ENCODE data around the gene NUF2.
A peak's percentile ranks its signal among the peaks of the same experiment; 100 is the strongest.
"Not testable (repeated sequence)": the region's sequence is repeated elsewhere in the genome, so short reads cannot be mapped to it uniquely, and the experiment has no call there.

Gene NUF2

GRCh38 chr1:163337631-163338030 is 15.9 kb downstream of the NUF2 start:
- no peak for DNase-seq

DNA sequence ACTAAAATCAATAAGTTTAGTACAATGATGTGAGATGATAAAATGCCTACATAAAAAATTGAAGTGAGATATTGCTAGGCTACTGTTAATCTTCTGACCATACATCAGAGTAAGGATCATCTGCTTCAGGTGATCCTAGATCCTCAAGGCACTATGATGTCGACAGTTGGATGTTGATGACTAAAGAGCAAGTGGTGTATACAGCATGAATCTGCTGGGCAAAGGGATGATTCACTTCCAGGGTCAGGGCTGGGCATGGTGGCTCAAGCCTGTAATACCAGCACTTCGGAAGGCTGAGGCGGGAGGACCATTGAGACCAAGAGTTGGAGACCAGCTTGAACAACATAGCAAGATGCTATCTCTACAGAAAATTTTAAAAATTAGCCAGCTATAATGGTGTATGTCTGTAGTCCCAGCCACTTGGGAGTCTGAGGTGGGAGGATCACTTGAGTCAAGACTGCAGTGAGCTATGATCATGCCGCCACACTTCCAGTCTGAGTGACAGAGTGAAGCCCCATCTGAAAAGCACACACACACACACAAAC is 24.6 kb downstream of the NUF2 start:
- DNase-seq, result no peak

DNA sequence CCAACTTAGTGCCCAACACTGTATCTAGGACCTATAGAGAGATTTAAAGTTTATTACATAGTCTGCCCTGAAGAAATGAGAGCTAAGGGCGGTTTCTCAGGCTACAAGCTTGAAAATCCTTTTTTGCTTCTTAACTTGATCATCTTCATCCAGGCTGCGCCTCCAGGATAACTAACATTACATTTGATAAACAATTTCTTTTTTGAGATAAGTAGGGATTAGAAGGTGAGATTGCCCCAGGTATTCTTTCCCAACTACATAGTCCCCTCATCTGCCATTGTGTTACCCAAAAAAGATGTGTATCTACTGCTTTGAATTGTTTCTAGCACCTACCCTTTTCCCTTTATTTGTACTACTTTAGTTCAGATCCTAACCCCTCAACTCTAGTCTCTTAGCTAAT is 25.4 kb downstream of the NUF2 start:
- DNase-seq, result no peak

DNA sequence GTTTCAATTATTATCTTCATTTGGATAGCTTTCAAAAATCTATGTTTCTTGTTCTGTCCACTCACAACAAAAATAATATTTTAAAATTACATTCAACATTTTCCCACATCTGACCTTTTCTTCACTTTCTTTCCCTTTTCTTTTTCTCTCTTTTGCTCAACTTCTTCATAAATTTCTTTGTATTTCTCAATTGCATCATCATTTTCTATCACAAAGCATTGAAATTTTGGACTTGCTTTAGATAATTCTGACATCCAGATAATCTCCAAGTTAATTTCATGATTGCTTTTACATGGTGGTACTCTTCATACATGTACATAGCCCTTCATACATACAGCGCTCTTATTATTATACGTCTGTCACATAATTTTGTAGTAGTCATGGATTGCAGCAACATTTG is 30.2 kb downstream of the NUF2 start:
- no peak for DNase-seq

- DNase-seq, result no peak
Observed at GRCh38 chr1:163357378-163357777, 35.6 kb downstream of the NUF2 start.

DNA sequence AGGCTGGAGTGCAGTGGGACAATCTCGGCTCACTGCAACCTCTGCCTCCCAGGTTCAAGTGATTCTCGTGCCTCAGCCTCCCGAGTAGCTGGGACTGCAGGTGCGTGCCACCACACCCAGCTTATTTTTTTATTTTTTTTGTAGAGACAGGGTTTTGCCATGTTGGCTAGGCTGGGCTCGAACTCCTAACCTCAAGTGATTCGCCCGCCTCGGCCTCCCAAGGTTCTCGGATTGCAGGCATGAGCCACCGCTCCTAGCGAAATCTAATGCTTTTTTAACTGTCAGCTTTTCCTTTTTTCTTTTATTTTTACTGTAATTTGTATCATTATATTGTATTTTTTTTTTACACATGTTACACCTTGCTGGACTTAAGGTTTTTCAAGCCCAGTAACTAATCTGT is 36.4 kb downstream of the NUF2 start:
- not testable (repeated sequence) for DNase-seq

GRCh38 chr1:163361123-163361934 is 39.6 kb downstream of the NUF2 start:
- DNase-seq, result peak; percentile 14

- no peak for DNase-seq
Observed at GRCh38 chr1:163365186-163365585, 43.4 kb downstream of the NUF2 start.

- DNase-seq, result no peak
Observed at GRCh38 chr1:163366555-163366954, 44.8 kb downstream of the NUF2 start.

- no peak for DNase-seq
Observed at GRCh38 chr1:163367721-163368120, 46.0 kb downstream of the NUF2 start.

DNA sequence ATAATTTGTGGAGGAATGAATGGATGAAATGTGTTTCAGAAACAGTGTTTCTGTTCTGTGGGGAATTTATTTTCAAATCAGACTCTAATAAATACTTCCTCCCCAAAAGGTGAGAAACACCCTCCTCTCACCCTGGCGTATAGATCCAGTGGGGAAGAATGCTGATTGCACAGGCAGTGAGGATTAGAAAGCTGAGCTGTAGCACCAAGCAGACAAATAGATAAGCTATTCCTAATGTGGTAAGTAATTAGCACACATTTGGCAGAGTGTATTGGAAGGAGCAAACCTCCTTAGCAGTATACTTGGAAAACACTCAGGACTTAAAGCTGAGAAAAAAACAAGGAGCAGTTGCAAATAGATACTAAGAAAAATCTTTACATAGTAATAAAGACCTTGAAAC is 50.8 kb downstream of the NUF2 start:
- DNase-seq, result no peak

DNA sequence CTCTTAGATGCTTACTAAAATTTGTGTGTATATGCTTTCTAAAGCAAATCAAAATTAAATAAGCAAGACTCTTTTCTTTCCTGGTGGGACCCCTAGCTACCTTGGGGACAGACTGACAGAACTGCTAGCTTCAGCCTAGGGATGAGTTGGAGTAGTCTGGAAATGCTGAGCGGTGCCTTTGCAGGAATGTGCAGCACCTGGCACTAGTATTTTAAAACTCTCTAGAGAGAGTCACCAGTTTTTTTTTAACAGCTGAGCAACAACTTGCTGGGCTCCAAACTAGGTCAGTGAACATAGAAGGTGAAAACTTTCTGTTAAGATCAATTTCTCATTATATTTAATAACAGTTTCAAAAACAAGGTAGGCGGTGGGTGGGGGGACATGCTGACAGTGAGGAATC is 56.8 kb downstream of the NUF2 start:
- no peak for DNase-seq

DNA sequence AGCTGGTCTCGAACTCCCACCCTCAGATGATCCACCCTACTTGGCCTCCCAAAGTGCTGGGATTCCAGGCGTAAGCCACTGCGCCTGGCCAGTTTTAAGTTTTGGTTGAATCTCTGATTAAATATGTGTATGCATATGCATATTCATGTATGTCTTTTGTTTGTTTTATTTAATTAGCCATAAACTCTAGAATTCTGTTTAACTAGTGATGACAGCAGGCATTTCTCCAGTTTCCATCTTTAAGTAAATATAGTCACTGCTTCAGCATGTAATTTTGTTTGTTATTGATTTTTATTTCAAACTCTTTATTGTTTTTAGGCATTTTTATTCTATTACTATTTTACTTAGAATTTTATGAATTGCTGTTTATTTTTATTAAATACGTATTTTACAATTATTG is 58.0 kb downstream of the NUF2 start:
- no peak for DNase-seq

DNA sequence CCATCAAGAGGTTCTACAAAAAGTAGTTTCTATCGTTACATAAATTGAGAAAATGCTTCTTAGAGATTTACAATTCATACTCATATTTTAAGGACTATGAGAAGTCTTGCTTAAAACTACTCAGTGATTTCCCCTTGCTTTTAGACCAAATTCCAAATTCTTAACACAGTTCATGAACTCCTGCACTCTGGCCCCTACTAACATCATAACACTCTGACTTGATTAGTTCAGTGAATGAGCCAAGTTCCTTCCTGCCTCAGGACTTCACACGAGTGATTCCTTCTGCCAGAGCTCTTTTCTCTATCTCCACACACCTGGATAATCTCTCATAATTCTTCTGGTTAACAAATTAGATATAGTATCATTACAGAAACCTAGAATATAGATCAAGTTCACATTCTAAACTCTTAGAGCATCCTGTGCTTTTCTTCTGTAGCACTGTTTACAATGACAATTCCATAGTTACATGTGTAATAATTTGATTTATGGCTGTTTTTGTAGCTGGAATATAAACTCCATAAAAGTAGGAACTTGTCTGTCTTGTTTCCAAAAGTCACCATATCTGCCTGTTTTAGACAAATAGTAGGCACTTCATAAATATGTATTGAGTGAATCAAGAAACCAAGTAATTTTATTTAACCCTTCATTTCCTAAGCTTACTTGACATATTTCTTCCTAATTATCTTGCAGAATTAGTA is 59.9 kb downstream of the NUF2 start:
- DNase-seq, result no peak

DNA sequence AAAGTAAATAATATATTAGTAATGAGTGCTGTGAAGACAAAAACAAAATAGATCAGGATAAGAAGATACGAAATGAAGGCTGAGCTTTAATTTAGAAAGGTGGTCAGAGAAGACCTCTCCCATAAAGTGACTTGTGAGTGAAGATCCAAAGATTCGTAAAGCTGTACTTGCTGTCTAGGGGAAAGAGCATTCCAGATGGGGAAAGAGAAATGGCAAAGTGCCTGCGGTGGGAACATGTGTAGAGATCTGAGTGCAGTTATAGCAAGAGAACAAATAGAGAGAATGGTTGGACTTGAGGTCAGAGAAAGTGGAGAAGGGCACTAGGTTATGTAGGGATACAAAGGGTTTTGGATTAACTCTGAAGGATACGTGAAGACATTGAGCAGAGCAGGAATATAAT is 60.6 kb downstream of the NUF2 start:
- no peak for DNase-seq

GRCh38 chr1:163387146-163387545 is 65.4 kb downstream of the NUF2 start:
- DNase-seq, result no peak

DNA sequence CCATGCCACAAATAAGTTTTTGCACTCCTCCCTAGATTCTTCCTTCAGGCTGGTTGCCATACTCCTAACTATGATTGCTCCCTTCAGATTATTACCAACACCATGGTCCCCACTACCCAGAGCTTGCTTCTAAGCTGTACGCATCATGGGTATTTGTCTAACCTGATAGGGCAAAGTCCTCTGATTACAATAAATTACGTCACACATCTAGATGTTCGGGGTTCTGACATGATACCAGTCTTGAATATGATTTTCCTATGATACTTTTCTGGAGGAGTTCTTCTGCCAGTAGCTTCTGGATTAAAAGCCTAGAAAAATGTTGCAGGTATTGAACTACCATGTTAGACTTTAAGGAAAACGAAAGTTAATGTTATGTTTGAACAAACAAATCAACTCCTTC is 67.2 kb downstream of the NUF2 start:
- DNase-seq, result no peak

- DNase-seq, result no peak
Observed at GRCh38 chr1:163395790-163396189, 74.0 kb downstream of the NUF2 start.

DNA sequence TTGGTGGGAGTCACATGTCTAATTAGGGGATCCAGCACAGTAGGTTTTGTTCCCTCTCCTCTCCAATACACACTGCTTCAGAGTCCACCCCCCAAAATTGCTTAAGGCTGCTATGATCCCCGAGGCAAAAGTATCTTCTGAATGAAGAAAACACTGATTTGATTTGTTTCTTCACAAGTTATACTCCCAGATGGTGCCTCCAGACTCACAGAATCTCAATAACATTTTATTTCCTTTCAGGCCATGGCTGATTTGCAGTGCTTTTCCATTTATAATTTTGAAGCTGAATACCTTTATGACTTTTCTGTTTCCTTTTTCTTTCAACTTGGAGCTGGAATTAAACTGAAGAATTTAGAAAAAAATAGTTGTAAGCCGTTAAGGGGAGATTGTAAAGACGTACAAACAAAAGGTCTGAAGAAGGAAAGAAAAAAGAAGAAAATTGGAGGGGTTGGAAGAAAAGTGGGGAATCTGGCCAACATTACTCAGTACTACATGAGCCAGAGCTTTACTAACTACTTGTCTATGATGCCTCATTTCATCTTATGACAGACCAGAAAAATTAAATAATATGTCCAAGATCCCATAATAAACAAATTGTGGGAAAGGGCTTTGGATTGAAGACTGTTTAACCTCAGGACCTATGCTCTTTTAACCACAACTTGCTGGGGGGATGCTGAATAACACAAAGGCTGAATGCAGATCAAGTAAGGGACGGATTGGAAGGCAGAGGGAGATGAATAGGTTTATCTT is 75.9 kb downstream of the NUF2 start:
- no peak for DNase-seq

GRCh38 chr1:163399001-163399400 is 77.2 kb downstream of the NUF2 start:
- no peak for DNase-seq

GRCh38 chr1:163399976-163400601 is 78.3 kb downstream of the NUF2 start:
- no peak for DNase-seq

GRCh38 chr1:163401211-163401610 is 79.5 kb downstream of the NUF2 start:
- no peak for DNase-seq
